ACC112 (cell line): ENCODE results near the gene PNLIPRP2.
A peak's percentile ranks its signal among the peaks of the same experiment; 100 is the strongest.

ENCODE experiments used
- H2AFZ ChIP-seq: fragments of 200-600 bp; sonication (generic); one replicate; pipeline ENCODE4 v1.6.0; 2017; ENCODE audit warnings: antibody characterized with exemption, low read length; ENCODE audit not compliant: unreplicated experiment
- H3K27ac ChIP-seq: fragments of 200-600 bp; sonication (generic); 2 replicates; pipeline ENCODE4 v1.5.1; 2014; ENCODE audit warnings: low read depth, mild to moderate bottlenecking, antibody characterized with exemption, low read length, moderate library complexity
- H3K27me3 ChIP-seq: fragments of 200-600 bp; sonication (generic); 2 replicates; pipeline ENCODE4 v1.6.1; 2014; ENCODE audit warnings: mild to moderate bottlenecking, antibody characterized with exemption, low read length, moderate library complexity, mixed read lengths; ENCODE audit not compliant: insufficient read depth
- H3K36me3 ChIP-seq: fragments of 200-600 bp; sonication (generic); 2 replicates; pipeline ENCODE4 v1.6.1; 2016; ENCODE audit warnings: mild to moderate bottlenecking, antibody characterized with exemption, low read length, moderate library complexity, mixed read lengths; ENCODE audit not compliant: insufficient read depth
- H3K4me1 ChIP-seq: fragments of 200-600 bp; sonication (generic); one replicate; pipeline ENCODE4 v1.6.1; 2016; ENCODE audit warnings: low read length, mixed read lengths; ENCODE audit not compliant: insufficient read depth, unreplicated experiment, control insufficient read depth
- H3K4me3 ChIP-seq: fragments of 200-600 bp; sonication (generic); 2 replicates; pipeline ENCODE4 v1.5.1; 2014; ENCODE audit warnings: mild to moderate bottlenecking, low read depth, low read length
- H3K79me2 ChIP-seq: fragments of 200-600 bp; sonication (generic); one replicate; pipeline ENCODE4 v1.6.0; 2016; ENCODE audit warnings: low read length; ENCODE audit not compliant: control insufficient read depth, unreplicated experiment, insufficient read depth

PNLIPRP2 gene

GRCh38 chr10:116684781-116685180, 64.0 kb downstream of the PNLIPRP2 start:
- no peak overlapping the region for H2AFZ ChIP-seq
- peaks cover 10% of the 10 kb centered on the region for H3K4me1 ChIP-seq
- no peaks in the 10 kb centered on the region for H3K79me2 ChIP-seq
- H3K27me3 ChIP-seq: no peaks in the 10 kb centered on the region
- H3K36me3 ChIP-seq: no peaks in the 10 kb centered on the region
- no peak overlapping the region for H3K4me3 ChIP-seq
- H3K27ac ChIP-seq: no peak overlapping the region

- Histone ChIP-seq H3K36me3 (no peaks in the 10 kb centered on the region), H3K4me3 (no peak overlapping the region), H2AFZ (no peak overlapping the region), H3K4me1 (peaks cover 10% of the 10 kb centered on the region), H3K27me3 (no peaks in the 10 kb centered on the region), H3K79me2 (no peaks in the 10 kb centered on the region), H3K27ac (no peak overlapping the region)
These were observed 65.1 kb downstream of the PNLIPRP2 start for GRCh38 chr10:116685807-116686206.

DNA sequence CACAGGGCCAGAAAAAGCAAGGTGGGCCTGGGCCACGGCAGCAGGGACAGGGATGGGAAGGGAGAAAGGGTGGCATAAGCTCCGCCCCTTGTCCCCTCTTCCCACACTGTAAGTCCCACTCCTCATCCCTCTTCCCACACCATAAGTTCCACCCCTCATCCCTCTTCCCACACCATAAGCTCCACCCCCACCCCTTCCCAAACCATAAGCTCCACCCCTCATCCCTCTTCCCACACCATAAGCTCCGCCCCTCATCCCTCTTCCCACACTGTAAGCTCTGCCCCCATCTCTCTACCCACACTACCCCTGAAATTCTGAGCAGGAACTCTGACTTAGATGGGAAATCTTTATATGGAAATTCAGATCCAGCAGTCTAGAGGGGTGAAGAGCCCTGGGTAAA, 65.9 kb downstream of the PNLIPRP2 start:
- no peaks in the 10 kb centered on the region for H3K79me2 ChIP-seq
- H2AFZ ChIP-seq: no peak overlapping the region
- H3K27me3 ChIP-seq: no peaks in the 10 kb centered on the region
- no peaks in the 10 kb centered on the region for H3K36me3 ChIP-seq
- H3K4me3 ChIP-seq: no peak overlapping the region
- H3K4me1 ChIP-seq: peaks cover 10% of the 10 kb centered on the region
- no peak overlapping the region for H3K27ac ChIP-seq

DNA sequence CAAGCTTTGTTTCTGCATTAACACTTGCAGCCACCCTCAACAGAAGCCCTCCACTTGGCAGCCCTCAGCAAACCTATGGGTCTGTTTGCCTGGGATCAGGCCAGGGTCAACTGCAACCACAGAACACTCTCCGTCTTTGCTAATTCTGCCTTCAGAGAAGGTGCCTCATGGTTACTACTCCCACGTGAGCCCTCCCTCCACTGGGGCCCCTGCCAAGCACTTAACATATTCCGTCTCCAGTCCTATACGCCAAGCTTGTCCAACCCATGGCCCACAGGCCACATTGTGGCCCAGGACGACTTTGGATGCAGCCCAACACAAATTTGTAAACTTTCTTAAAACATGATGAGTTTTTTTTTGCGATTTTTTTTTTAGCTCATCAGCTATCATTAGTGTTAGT, 66.9 kb downstream of the PNLIPRP2 start:
- H2AFZ ChIP-seq: no peak overlapping the region
- peaks cover 10% of the 10 kb centered on the region for H3K4me1 ChIP-seq
- H3K27me3 ChIP-seq: no peaks in the 10 kb centered on the region
- no peaks in the 10 kb centered on the region for H3K79me2 ChIP-seq
- H3K36me3 ChIP-seq: no peaks in the 10 kb centered on the region
- no peak overlapping the region for H3K27ac ChIP-seq
- H3K4me3 ChIP-seq: no peak overlapping the region

GRCh38 chr10:116688241-116688711, 67.5 kb downstream of the PNLIPRP2 start:
- peak overlapping the region; percentile 66 for H3K4me3 ChIP-seq
- H3K4me1 ChIP-seq: peaks cover 10% of the 10 kb centered on the region
- no peaks in the 10 kb centered on the region for H3K27me3 ChIP-seq
- no peak overlapping the region for H3K27ac ChIP-seq
- no peaks in the 10 kb centered on the region for H3K36me3 ChIP-seq
- peak overlapping the region; percentile 77 for H2AFZ ChIP-seq
- H3K79me2 ChIP-seq: no peaks in the 10 kb centered on the region

GRCh38 chr10:116688741-116689495, 68.2 kb downstream of the PNLIPRP2 start:
- H2AFZ ChIP-seq: peak overlapping the region; percentile 77
- H3K36me3 ChIP-seq: no peaks in the 10 kb centered on the region
- peaks cover 10% of the 10 kb centered on the region for H3K4me1 ChIP-seq
- no peak overlapping the region for H3K27ac ChIP-seq
- no peaks in the 10 kb centered on the region for H3K79me2 ChIP-seq
- no peaks in the 10 kb centered on the region for H3K27me3 ChIP-seq
- H3K4me3 ChIP-seq: peak overlapping the region; percentile 66

DNA sequence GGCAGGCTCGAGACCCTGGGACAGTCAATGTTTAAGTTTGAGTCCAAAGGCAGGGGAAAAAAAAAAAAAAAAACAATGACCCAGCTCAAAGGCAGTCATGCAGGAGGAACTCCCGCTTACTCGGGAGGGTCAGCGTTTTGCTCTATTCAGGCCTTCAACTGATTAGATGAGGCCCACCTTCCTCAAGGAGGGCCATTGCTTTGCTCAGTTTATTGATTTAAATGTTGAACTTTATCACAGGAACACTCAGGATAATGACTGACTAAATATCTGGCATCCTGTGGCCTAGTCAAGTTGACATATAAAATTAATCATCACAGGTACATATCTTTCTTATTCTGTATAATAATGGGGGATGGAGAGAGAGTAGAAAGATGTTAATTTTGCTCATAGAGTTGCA, 69.0 kb downstream of the PNLIPRP2 start:
- no peaks in the 10 kb centered on the region for H3K27me3 ChIP-seq
- H3K79me2 ChIP-seq: no peaks in the 10 kb centered on the region
- peaks cover 10% of the 10 kb centered on the region for H3K4me1 ChIP-seq
- H2AFZ ChIP-seq: no peak overlapping the region
- no peak overlapping the region for H3K4me3 ChIP-seq
- H3K27ac ChIP-seq: no peak overlapping the region
- no peaks in the 10 kb centered on the region for H3K36me3 ChIP-seq

DNA sequence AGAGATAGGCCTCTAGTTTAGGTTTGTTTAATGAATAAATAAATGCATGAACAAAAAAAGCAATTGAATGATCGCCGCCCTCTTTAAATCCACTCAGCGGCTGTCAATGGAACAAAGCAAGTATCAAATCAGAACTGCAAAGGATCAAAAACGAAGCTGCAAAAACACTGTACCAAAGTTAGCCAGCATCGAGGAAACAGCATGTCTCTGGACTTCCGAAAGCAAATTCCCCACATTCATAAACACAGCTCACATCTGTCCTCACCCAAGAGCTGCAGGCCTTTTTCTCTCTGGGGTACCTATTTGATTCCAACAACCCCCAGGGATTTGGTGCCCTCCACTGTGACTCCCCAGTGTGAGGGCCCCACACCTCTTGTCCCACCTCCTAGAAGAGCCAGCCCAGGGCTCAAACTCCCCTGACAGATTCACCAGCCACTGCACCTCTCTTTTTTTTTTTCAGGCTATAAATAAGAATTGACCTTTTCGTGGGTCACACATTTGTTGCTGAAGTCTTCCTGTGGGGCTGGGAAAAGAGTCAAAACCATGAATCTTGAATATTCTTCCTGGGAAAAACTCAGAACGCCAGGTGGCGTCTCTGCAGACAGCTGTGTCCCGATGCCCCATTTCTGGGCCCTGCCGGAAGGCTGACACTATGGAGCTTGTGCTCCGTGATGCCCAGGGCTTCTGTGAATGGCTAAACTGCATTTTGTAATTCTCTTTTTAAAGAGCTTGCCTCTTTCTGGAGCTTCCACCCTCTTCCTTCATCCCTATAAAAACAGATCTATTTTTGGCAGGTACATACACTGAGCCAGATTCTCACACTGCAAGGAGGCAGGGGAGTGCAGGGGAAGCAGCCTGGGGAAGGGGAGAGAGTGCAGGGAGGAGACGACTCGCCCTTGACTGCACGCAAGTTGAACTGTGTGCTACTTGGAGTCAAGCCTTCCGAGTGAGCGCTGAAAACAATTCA, 69.9 kb downstream of the PNLIPRP2 start:
- H3K4me3 ChIP-seq: no peak overlapping the region
- peaks cover 10% of the 10 kb centered on the region for H3K4me1 ChIP-seq
- no peaks in the 10 kb centered on the region for H3K36me3 ChIP-seq
- no peaks in the 10 kb centered on the region for H3K27me3 ChIP-seq
- no peaks in the 10 kb centered on the region for H3K79me2 ChIP-seq
- H3K27ac ChIP-seq: no peak overlapping the region
- no peak overlapping the region for H2AFZ ChIP-seq

GRCh38 chr10:116691635-116692034, 70.9 kb downstream of the PNLIPRP2 start:
- H3K27me3 ChIP-seq: no peaks in the 10 kb centered on the region
- H3K4me1 ChIP-seq: peaks cover 10% of the 10 kb centered on the region
- no peak overlapping the region for H3K4me3 ChIP-seq
- H3K79me2 ChIP-seq: no peaks in the 10 kb centered on the region
- H3K36me3 ChIP-seq: no peaks in the 10 kb centered on the region
- H3K27ac ChIP-seq: no peak overlapping the region
- no peak overlapping the region for H2AFZ ChIP-seq

- Histone ChIP-seq H3K27me3 (no peaks in the 10 kb centered on the region), H3K27ac (no peak overlapping the region), H3K36me3 (no peaks in the 10 kb centered on the region), H2AFZ (no peak overlapping the region), H3K4me3 (no peak overlapping the region), H3K79me2 (no peaks in the 10 kb centered on the region), H3K4me1 (peaks cover 10% of the 10 kb centered on the region)
These were observed 71.5 kb downstream of the PNLIPRP2 start for GRCh38 chr10:116692225-116692624.
